Activated naive CD8-positive, alpha-beta T cell treated with anti-CD3 and anti-CD28 coated beads, Interleukin-2, amount 50 U/mL, for 16 hours (primary cell): Measurements from ENCODE around the gene LIPJ.

Source experiments
- DNase-seq: peaks from one replicate; pipeline ENCODE4 v3.0.0-alpha.2; 2020; ENCODE audit warnings: low read depth, low spot score

The LIPJ gene

DNA sequence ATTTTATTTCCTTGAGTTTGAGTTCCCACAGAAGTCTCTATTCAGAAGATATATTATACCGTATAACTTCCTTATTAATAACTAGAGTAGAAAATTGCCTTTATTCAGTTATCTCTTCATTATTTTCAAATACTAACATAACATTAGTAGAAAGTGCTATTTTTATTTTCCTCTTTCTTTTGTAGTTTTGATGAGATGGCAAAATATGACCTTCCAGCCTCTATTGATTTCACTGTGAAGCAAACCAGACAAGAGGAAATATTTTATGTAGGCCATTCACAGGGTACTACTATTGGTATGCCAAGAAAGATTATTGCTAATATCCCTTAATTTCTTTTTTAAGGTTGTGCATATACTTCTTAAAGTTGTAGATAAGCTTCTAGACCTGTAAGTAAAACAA lies 7.9 kb downstream of the LIPJ start:
- no peak for DNase-seq

DNA sequence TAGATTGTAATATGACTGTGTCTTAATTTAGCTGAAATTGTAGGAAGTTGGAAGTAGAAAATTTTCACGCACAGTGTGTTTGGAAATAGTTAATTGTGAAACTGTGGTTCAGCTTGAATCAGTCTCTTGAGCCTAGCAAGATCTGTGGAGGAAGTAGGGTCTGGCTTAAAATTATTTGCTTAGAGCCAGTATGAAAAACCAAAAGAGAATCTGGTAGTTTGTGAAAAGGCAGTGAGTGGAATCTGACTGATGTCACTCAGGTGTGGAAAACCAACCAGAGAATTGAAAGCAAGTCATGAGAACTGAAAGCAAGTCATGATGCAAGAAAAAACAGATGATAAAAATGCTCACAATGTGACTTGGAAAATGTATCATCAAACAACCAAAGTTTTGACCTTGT lies 11.5 kb downstream of the LIPJ start:
- DNase-seq: no peak

DNA sequence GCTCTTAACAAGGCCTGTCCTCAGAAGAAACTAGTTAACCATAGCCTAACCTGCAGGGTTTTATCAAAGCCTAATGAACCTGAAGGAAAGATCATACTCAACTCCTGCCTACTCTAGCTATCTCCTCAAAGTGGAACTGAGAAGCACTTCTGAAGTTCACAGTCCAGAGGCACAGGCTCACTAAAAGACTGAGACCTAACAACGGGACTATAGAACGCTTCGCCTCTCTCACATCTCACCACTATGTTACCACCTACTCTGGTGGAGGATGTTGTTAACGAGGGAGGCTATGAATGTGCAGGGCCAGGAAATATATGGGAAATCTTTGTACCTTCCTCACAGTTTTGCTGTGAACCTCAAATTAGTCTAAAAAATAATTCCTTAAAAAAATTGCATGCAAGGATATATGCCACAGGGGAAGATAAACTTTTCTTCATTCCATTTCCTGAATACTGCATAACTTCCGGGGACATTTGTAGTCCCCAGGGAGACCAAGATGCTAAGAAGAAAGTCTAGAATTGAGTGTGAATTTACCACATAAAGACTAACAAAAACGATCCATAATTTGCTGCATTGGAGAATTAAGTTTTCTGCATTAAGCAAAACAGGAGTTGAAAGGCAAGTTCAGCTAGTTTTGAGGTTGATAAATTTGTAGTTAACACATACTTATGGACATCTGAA lies 21.6 kb downstream of the LIPJ start:
- no peak for DNase-seq

DNA sequence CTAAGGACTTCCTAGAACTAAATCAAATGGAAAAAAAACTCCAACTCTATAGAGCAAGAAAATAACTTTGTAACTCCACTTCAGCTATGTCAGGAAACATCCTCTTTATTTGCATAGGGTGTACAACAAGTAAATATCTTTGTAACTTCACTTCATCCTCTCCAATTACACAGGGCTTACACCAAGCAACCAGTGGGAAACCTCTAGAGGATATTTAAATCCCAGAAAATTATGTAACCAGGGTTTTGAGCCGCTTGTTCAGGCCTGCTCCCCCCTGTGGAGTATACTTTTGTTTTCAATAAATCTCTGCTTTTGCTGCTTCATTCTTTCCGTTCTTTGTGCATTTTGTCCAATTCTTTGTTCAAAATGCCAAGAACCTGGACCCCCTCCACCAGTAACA lies 22.2 kb downstream of the LIPJ start:
- DNase-seq: no peak

DNA sequence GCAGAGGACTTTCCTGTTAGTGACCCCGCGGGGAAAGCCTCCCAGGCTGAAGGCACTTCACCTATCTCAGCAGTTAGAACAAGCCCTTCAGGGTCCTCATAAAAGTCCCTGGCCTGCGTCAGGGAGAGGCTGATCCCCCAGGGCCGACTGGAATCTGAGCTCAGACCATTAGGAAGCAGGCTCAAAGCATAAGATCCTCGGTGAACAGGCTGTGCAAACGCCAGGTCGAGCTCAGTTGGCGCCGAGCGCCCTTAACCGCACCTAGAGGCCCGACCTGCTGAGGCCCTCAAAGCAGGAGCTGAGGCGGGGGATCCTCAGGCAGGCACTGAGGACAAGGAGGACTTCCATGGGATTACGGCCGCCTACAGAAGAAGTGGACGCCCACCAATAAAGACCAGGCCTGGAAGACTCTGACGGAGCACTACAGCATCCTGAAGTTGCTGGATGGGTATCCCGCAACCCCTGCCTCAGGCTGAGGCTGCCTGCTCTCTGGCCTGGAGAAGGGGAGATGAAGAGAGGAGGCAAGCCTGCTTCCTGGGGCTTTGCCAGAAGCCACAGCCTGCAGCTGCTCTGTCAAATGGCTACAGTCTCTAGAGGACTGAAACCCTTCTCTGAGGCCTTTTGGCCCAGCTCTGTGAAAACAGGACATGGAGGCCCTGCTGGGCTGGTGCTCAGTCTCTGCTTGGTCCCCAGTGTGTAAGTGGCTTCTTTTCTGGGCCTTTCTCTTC lies 29.9 kb downstream of the LIPJ start:
- no peak for DNase-seq

DNA sequence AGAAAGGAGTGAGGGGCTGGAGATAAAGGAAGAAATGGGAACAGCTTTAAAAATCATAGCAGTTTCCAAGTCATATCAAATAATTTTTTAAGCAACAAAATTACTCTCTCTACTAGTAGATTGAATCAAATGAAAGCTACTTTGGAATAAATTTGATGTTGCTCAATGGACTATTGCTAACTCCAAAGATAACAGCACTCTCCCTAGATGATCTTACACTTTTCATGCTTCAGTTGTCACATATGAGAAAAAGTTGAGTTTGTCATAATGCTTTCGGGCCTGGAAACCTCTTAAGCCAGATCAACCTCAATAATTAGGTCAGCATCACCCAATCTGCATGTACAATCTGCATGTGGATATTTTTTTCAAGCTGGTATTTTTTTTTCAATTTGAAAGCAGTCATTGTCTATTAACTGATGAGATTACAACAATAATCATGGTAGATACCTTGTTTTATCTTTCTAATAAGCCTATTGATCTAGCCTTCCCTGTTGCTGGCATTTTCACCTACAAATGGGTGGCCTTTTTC lies 31.3 kb downstream of the LIPJ start:
- no peak for DNase-seq

DNA sequence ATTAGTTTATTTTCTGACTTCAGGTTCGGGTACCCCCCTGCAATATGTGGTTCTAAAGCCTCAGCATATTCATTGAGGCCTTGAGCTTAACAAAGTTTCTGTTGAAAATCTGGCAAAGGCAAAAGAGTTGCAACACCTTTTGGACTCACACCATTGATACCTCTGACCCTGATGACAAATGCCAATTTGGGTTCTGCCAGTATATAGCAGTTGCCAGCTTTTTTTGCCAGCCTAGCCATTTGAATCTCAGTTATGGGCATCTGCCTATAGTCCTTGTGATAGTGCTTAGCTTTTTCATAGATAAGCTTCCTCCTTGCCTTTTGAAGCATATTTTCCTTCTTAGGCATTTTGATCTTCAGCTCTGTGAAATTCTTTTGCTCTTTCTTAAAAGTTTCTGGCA lies 31.9 kb downstream of the LIPJ start:
- no peak for DNase-seq

DNA sequence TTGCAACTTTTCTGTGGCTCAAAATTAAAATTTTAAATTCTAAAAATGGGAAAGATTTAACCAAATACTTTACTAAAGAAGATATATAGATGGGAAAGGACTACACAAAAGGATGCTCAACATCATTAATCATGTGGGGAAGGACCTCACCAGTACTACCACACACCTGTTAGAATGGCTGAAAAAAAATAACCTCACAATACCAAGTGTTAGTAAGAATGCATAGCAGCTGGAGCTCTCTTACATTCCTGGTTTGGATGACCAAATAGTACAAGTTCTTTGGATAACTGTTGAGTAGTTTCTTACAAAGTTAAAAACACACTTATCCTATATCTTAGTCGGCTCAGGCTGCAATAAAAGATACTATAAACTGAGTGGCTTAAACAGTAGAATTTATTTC lies 33.9 kb downstream of the LIPJ start:
- DNase-seq: no peak

DNA sequence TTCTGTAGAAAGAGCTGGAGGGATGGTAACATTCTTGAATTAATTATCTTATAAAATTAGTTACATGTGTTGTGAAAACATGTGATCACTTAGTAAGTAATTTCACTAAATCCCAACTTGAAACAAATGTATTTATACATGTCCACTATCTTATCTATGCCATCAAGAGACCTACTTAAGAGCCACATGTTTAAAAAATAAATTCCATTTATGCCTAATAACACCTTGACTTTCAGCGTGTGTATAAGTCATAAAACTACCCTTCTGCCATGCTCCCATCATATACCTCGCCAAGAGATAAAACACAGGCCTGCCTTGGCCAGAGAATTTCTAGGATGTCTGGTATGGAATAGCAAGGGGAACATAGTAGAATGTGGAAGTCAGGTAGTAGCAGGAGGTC lies 37.3 kb downstream of the LIPJ start:
- DNase-seq: no peak

DNA sequence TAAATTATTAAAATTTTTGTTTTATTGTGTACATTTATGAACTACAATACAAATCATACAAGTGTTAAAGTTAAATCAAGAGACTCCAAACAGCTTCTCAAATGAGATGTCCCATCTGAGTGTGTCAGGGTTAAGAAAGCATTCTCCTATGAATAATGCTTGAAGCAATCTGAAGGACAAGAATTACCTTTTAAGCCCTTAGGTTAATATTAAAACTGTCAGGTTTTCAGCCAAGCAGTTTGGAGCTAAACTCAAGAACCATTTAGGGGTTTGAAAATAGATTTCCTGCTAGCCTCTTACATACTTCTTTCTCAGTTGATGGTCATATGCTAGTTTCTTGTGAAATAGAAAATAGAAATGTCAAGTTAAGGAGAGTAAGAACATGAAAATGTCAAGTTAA lies 38.3 kb downstream of the LIPJ start:
- DNase-seq: no peak

DNA sequence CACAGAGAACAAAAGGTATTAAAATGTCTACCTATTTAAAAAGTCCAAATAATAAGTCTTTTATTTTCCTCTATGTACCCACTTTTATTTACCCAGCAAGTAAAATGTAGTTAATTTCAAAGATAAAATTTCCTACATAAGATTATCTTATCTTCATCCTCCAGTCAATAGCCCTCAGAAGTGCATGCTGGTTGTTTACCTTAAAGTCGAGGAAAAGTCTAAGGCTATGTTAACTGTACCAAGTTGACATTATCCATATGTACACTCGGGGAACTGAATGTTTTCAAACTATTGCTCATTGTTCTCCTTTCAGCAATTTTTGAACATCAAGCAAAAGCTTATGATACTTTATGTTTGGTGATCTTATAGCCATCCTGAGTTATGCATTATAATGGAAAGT lies 53.6 kb downstream of the LIPJ start:
- no peak for DNase-seq

DNA sequence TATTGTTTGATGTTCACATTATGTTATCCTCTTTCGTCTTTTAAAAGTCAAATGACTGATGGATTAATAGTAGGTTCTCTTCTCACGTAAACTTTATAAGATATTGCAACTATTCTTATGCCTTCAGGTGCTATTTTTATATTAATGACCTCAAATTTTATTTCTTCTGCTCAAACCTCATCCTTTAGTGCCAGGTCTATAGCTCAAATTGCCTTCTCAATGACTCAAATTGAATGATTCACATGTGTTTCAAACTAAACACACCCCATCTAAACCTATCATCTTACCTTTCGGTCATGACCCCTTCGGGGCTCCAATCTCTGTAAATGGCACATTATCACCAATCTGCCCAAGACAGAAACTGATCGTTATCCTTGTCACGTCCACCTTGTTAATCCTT lies 55.6 kb downstream of the LIPJ start:
- no peak for DNase-seq

DNA sequence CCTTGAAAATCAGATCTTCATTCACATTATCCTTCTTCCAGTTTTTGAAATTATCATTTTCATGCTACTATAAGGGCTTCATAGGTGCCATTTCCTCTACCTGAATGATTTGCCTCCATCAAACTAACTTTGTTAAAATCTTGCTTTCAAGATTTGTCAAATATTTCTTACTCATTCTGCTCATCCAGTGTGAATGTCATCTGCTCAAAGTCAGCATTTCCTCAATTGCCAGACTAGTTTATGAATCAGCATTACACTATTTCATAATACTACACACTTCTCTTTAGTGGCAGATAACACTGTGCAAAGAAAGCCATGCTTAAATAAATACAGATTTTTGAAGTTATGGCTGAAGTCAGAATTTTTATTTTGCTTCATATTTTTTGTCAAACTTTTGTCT lies 56.4 kb downstream of the LIPJ start:
- no peak for DNase-seq

DNA sequence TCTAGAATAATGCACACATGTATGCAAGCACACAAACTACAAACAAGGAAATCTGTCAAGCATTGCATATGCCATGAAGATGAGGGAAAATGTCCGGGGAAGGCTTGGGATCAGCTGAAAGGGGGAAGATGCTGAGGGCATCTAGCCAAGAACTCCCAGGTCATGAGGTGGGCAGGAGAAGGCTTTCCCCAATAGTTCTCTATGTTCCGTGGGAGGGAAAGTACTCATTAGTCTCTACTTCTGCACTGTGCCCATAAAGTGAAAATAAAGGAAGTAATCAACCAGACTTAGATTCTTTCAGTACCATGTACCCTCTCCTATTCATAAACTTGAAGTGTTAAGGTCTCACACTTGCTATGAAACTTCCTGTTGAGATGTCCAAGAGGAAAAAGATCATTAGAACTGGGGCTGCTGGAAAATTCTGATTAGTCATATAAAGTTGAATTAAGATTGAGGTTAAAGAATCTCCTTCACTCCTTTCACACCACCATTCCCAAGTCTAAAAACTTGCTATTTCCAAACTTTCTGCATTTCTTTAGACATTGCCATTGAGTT lies 60.6 kb downstream of the LIPJ start:
- DNase-seq: no peak

DNA sequence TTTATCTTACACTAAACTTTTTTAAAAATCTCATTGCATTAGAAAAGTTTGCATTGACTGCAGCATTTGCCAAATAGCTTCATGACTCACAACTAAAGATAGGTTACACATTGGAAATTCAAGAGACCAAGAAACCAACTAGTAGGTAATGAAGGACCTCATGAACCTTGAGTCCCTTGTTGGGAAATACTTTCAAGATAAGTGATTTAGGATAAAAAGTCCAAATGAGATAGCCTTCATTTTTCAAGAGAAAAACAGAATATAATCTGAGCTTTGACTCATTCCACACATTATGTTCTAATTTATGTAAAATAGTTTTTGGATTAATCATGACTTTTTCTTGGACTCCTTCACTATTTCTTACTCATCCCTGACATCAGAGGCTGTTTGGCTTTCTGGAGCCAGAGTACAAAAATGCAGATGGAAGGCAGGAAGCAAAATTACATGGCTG lies 64.6 kb downstream of the LIPJ start:
- no peak for DNase-seq

DNA sequence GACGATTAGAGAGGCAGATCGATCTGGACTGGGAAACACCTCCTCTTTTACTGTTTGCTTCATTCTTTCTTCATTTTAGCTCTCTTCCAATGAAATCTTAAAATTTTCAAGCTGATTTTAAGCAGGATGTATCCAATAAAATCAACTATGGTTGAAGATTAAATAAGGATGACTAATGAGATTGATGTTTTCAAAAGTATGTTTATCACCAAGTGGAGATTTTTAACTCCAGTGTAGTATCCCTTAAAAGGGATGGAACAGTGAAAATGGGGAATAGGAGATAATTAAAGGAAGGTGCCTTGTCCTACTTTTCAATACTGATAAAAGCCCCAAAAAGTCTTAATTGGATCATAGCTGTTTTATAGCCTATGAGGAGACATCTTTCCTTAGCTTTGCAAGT lies 66.1 kb downstream of the LIPJ start:
- no peak for DNase-seq
